ENCODE measurements around the gene NUMB.
"Not testable (repeated sequence)": the region's sequence is repeated elsewhere in the genome, so short reads cannot be mapped to it uniquely, and the experiment has no call there.

The NUMB gene

GRCh38 chr14:73372529-73372928 lies 85.8 kb downstream of the NUMB start:
- peaks cover 22% of the 10 kb centered on the region for H3K4me1 Mint-ChIP-seq
- no peaks in the 10 kb centered on the region for H3K27me3 Mint-ChIP-seq
- H3K4me3 Mint-ChIP-seq: no peak overlapping the region
- H3K9me3 Mint-ChIP-seq: no peaks in the 10 kb centered on the region
- no peak for ATAC-seq
- H3K27ac Mint-ChIP-seq: peak overlapping the region; percentile 66
- no peaks in the 10 kb centered on the region for H3K36me3 Mint-ChIP-seq

DNA sequence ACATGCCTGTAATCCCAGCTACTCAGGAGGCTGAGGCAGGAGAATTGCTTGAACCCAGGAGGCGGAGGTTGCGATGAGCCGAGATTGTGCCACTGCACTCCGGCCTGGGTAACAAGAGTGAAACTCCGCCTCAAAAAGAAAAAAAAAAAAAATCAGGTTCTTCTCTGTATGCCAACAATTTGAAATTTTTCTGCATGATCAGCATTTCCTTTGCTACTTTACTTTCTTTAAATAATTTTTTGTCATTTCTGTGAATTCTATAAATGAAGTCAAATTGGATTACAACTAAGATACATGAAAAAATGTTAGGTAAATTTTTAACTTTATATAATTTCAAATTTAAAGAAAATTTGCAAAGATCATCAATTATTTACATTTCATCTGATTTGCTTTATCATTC lies 87.8 kb downstream of the NUMB start:
- H3K27me3 Mint-ChIP-seq: no peaks in the 10 kb centered on the region
- H3K36me3 Mint-ChIP-seq: no peaks in the 10 kb centered on the region
- no peak overlapping the region for H3K27ac Mint-ChIP-seq
- peaks cover 17% of the 10 kb centered on the region for H3K4me1 Mint-ChIP-seq
- no peaks in the 10 kb centered on the region for H3K9me3 Mint-ChIP-seq
- no peak overlapping the region for H3K4me3 Mint-ChIP-seq
- no peak for ATAC-seq

- Mint-ChIP-seq H3K4me3 (no peak overlapping the region), H3K27me3 (no peaks in the 10 kb centered on the region), H3K36me3 (peaks cover 6% of the 10 kb centered on the region), H3K27ac (no peak overlapping the region), H3K9me3 (no peaks in the 10 kb centered on the region), H3K4me1 (peaks cover 16% of the 10 kb centered on the region)
- ATAC-seq: no peak
Observed at GRCh38 chr14:73369428-73369827, 88.9 kb downstream of the NUMB start.

- Mint-ChIP-seq H3K36me3 (peaks cover 6% of the 10 kb centered on the region), H3K4me1 (peaks cover 15% of the 10 kb centered on the region), H3K27ac (no peak overlapping the region), H3K27me3 (no peaks in the 10 kb centered on the region), H3K4me3 (no peak overlapping the region), H3K9me3 (no peaks in the 10 kb centered on the region)
- no peak for ATAC-seq
Observed at GRCh38 chr14:73368616-73369015, 89.7 kb downstream of the NUMB start.

- Mint-ChIP-seq H3K27me3 (no peaks in the 10 kb centered on the region), H3K9me3 (no peaks in the 10 kb centered on the region), H3K4me1 (no peaks in the 10 kb centered on the region), H3K36me3 (peaks cover 19% of the 10 kb centered on the region), H3K4me3 (no peak overlapping the region), H3K27ac (no peak overlapping the region)
- ATAC-seq: no peak
Observed at GRCh38 chr14:73365727-73366126, 92.6 kb downstream of the NUMB start.

DNA sequence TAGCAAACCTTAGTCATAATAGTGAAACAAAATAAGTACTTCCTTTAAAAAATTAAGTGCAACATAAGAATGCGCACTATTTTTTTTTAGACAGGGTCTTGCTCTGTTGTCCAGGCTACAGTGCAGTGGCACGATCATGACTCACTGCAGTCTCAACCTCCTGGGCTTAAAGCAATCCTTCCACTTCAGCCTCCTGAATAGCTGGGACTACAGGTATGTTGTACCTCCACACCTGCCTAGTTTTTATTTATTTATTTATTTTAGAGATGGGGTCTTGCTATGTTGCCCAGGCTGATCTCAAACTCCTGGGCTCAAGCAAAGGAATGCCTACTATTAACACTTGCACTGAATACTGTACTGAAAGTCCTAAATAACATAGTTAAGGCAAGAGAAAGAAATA lies 93.8 kb downstream of the NUMB start:
- Mint-ChIP-seq H3K9me3 (no peaks in the 10 kb centered on the region), H3K36me3 (peaks cover 23% of the 10 kb centered on the region), H3K4me3 (no peak overlapping the region), H3K27me3 (no peaks in the 10 kb centered on the region), H3K27ac (no peak overlapping the region), H3K4me1 (peaks cover 6% of the 10 kb centered on the region)
- ATAC-seq: no peak

DNA sequence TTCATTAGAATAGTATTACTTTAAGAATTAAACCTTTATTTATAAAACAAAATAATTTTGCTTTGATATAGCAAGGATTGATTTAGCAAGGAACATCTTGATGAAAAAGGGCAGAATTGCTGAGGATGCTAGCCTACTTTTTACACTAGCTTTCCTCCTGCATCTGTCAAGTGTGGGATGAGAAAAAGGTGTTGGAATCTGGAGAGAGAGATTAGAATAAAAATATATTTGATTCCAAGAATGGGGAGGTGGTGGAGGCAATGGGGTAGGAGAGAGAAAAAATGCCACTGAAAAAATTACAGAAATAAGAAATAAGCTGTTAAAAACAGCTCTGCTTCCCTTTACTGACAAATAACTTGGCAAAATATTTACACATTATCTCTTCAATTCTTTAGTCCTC lies 98.9 kb downstream of the NUMB start:
- no peak for ATAC-seq
- Mint-ChIP-seq H3K27ac (no peak overlapping the region), H3K9me3 (no peaks in the 10 kb centered on the region), H3K27me3 (no peaks in the 10 kb centered on the region), H3K36me3 (peaks cover 41% of the 10 kb centered on the region), H3K4me1 (peaks cover 7% of the 10 kb centered on the region), H3K4me3 (no peak overlapping the region)

- H3K36me3 Mint-ChIP-seq: peaks cover 37% of the 10 kb centered on the region
- H3K27me3 Mint-ChIP-seq: no peaks in the 10 kb centered on the region
- H3K4me3 Mint-ChIP-seq: no peak overlapping the region
- H3K9me3 Mint-ChIP-seq: no peaks in the 10 kb centered on the region
- H3K4me1 Mint-ChIP-seq: peaks cover 7% of the 10 kb centered on the region
- no peak for ATAC-seq
- no peak overlapping the region for H3K27ac Mint-ChIP-seq
Observed at GRCh38 chr14:73358187-73358586, 100.2 kb downstream of the NUMB start.

DNA sequence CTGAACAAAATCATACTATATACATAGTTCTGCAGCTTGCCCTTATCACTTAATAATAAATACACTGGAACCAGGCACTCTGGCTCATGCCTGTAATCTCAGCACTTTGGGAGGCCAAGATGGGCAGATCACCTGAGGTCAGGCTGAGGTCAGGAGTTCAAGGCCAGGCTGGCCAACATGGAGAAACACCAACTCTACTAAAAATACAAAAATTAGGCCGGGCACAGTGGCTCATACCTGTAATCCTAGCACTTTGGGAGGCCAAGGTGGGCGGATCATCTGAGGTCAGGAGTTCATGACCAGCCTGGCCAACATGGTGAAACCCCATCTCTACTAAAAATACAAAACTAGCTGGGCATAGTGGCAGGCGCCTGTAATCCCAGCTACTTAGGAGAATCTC lies 109.3 kb downstream of the NUMB start:
- ATAC-seq, H3K4me3 Mint-ChIP-seq, H3K9me3 Mint-ChIP-seq, H3K4me1 Mint-ChIP-seq, H3K27ac Mint-ChIP-seq, H3K27me3 Mint-ChIP-seq: not testable (repeated sequence)
- H3K36me3 Mint-ChIP-seq: peaks cover 15% of the 10 kb centered on the region

DNA sequence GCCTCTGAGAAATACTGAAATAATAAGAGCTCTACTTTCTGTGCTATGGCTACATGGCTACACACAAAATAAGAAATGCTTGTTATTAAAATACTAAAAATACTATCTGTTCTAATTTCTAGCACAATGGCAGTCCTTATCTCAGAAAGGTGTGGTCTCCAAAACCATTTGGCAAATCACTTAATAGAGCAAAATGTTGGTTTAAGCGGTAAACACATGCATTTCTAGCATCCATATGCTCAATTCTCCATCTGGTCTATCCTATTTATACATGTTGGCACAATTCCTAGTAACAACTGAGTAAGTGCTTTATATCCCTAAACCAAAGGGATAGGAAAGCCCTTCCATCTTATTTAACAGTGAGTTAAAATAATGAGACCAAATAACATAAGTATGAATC lies 114.0 kb downstream of the NUMB start:
- Mint-ChIP-seq H3K9me3 (no peaks in the 10 kb centered on the region), H3K27me3 (no peaks in the 10 kb centered on the region), H3K27ac (no peak overlapping the region), H3K36me3 (peaks cover 18% of the 10 kb centered on the region), H3K4me3 (no peak overlapping the region), H3K4me1 (peaks cover 7% of the 10 kb centered on the region)
- no peak for ATAC-seq

GRCh38 chr14:73342670-73343069 lies 115.7 kb downstream of the NUMB start:
- no peak overlapping the region for H3K4me3 Mint-ChIP-seq
- H3K36me3 Mint-ChIP-seq: peaks cover 22% of the 10 kb centered on the region
- H3K27ac Mint-ChIP-seq: no peak overlapping the region
- H3K4me1 Mint-ChIP-seq: peaks cover 5% of the 10 kb centered on the region
- ATAC-seq: no peak
- H3K27me3 Mint-ChIP-seq: no peaks in the 10 kb centered on the region
- no peaks in the 10 kb centered on the region for H3K9me3 Mint-ChIP-seq

- Mint-ChIP-seq H3K4me3 (no peak overlapping the region), H3K27me3 (no peaks in the 10 kb centered on the region), H3K9me3 (no peaks in the 10 kb centered on the region), H3K27ac (no peak overlapping the region), H3K36me3 (peaks cover 18% of the 10 kb centered on the region), H3K4me1 (no peaks in the 10 kb centered on the region)
- ATAC-seq: no peak
Observed at GRCh38 chr14:73339846-73340595, 118.3 kb downstream of the NUMB start.

GRCh38 chr14:73339206-73339605 lies 119.1 kb downstream of the NUMB start:
- H3K4me1 Mint-ChIP-seq: no peaks in the 10 kb centered on the region
- ATAC-seq: no peak
- H3K36me3 Mint-ChIP-seq: peaks cover 20% of the 10 kb centered on the region
- H3K4me3 Mint-ChIP-seq: no peak overlapping the region
- H3K9me3 Mint-ChIP-seq: no peaks in the 10 kb centered on the region
- H3K27ac Mint-ChIP-seq: no peak overlapping the region
- H3K27me3 Mint-ChIP-seq: no peaks in the 10 kb centered on the region

DNA sequence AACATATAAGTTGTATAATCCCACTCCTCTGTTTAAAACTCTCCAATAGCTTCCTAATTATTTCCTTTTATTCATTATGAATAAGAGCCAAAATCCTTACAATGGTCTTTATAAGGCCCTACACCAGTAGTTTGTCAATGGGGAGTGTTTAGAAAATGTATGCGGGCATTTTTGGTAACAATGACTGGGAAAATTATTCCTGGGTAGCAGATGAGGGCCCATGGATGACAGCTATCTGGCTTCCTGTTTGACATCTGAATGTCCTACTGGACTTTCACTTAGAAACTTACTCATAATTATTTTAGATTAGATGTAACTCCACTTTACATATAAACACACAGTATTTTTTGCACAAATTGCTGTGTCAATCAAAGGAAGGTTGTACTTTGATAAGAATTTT lies 119.8 kb downstream of the NUMB start:
- peaks cover 26% of the 10 kb centered on the region for H3K36me3 Mint-ChIP-seq
- H3K27ac Mint-ChIP-seq: no peak overlapping the region
- H3K9me3 Mint-ChIP-seq: no peaks in the 10 kb centered on the region

DNA sequence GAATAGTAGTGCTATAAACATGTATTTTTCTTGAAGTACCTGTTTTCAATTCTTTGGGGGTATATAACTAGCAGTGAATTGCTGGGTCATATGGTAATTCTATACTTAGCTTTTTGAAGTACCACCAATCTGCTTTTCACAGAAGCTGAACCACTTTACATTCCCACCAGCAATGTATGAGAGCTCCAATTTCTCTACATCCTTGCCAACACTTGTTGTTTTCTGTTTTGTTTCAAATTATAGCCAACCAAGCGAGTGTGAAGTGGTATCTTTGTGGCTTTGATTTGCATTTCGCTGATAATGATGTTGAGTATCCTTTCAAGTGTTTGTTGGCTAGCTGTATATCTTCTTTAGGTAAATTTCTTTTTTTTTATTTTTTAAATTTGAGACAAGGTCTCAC lies 125.3 kb downstream of the NUMB start:
- H3K36me3 Mint-ChIP-seq: peaks cover 27% of the 10 kb centered on the region
- no peak overlapping the region for H3K27ac Mint-ChIP-seq
- H3K9me3 Mint-ChIP-seq: no peaks in the 10 kb centered on the region
- H3K27me3 Mint-ChIP-seq: no peaks in the 10 kb centered on the region
- no peak overlapping the region for H3K4me3 Mint-ChIP-seq
- peaks cover 18% of the 10 kb centered on the region for H3K4me1 Mint-ChIP-seq
- no peak for ATAC-seq

More for the DNA sequence above, 119.8 kb downstream of the NUMB start:
- ATAC-seq: no peak
- no peak overlapping the region for H3K4me3 Mint-ChIP-seq
- H3K4me1 Mint-ChIP-seq: peaks cover 6% of the 10 kb centered on the region
- H3K27me3 Mint-ChIP-seq: no peaks in the 10 kb centered on the region

DNA sequence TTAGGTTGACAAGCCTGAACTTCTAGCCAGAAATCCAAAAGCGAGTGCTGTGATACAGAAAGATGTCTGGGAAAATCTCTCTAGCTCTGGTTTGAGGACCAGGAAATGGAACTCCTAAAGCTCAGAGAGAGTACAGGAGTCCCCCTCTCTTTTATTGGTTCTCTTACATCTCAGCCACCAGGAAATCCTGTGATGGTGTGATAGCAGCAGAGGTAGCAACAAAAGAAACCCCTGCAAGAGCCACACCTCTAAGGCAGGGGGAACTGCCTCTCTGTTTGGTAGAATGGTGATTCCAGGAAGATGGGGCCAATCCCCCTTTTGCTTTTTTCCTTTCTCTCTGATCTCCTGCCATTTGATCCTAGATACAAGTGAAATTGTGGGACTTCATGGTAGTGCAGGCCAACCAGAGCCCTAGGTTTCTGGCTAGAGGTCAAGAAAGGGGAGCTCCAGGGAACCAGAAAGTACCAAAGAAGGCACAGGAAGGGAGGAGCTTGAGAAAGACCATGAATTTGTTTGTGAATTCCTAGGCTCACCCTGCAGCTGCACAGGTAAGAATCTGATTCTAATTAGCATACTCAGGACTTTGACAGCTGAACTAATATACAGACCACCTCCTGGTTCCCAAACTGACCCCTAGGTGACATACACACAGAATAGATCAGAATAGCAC lies 132.6 kb downstream of the NUMB start:
- Mint-ChIP-seq H3K36me3 (peaks cover 5% of the 10 kb centered on the region), H3K27me3 (no peaks in the 10 kb centered on the region), H3K4me1 (peaks cover 16% of the 10 kb centered on the region), H3K4me3 (no peak overlapping the region), H3K27ac (no peak overlapping the region), H3K9me3 (no peaks in the 10 kb centered on the region)
- no peak for ATAC-seq

All from stimulated activated memory B cell treated with anti-CD40 and anti-IgM and Interleukin-4, amounts not matched to agents 10 μg/mL and 1 μg/mL and 100 μg/mL, for 72 hours (primary cell).